PFSK-1 (cell line): ENCODE results near the gene LRRC34.

Experiments
- FOXP2 ChIP-seq: optimal IDR thresholded peaks from 2 replicates; pipeline ENCODE3; 2011; ENCODE audit warnings: borderline replicate concordance, control low read depth, inconsistent platforms; ENCODE audit not compliant: insufficient read depth; ENCODE audit errors: extremely low read length, extremely low read depth
- POLR2AphosphoS5 ChIP-seq: IDR thresholded peaks from 2 replicates; pipeline ENCODE4 v1.6.1; 2012; ENCODE audit warnings: low read depth, mild to moderate bottlenecking, control low read depth, low read length, moderate library complexity
- REST ChIP-seq, 2 experiments: IDR thresholded peaks; 2 replicates each; pipeline versions ENCODE4 v1.6.1 to v1.8.0; 2011 to 2012; ENCODE audit warnings: low read depth in 2 of 2, low read length in 2 of 2, control low read depth in 1 of 2, inconsistent platforms in 1 of 2, mild to moderate bottlenecking in 1 of 2, moderate library complexity in 1 of 2; ENCODE audit not compliant: insufficient read depth in 1 of 2
- SIN3A ChIP-seq: IDR thresholded peaks from 2 replicates; pipeline ENCODE4 v1.6.1; 2012; ENCODE audit warnings: mild to moderate bottlenecking, low read length, moderate library complexity, borderline replicate concordance; ENCODE audit not compliant: insufficient read depth
- TAF1 ChIP-seq: IDR thresholded peaks from 2 replicates; pipeline ENCODE4 v1.6.1; 2012; ENCODE audit warnings: low read length, control low read depth, borderline replicate concordance; ENCODE audit not compliant: insufficient read depth

Gene LRRC34

DNA sequence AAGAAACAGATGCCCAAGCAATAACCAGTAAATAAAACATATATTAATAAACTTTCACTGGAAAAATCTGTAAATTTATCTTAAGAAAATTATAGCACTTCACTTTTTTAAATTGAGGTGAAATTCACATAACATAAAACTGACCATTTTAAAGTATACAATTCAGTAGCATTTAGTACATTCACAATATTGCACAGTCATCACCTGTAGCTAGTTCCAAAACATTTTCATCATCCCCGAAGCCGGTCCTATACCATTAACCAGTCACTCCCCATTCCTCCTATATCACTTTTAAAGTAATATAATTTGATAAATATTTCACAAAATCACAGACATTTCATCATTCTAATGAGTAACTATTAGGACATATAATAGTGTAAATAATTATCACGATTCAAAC lies 8.0 kb downstream of the LRRC34 start:
- TF ChIP-seq TAF1 = no peak
- TF ChIP-seq REST (IDR thresholded peaks at IDR 0.05; ENCODE audit: insufficient read depth in 1 of 2, low read depth in 2 of 2, low read length in 2 of 2) = no peak
- no peak for TF ChIP-seq SIN3A

- TF ChIP-seq FOXP2 (no peak), SIN3A (no peak), REST (IDR thresholded peaks at IDR 0.05; ENCODE audit: insufficient read depth in 1 of 2, low read depth in 2 of 2, low read length in 2 of 2) (no peak), POLR2AphosphoS5 (no peak), TAF1 (no peak)
These were observed 20.3 kb downstream of the LRRC34 start for GRCh38 chr3:169792359-169792758.

DNA sequence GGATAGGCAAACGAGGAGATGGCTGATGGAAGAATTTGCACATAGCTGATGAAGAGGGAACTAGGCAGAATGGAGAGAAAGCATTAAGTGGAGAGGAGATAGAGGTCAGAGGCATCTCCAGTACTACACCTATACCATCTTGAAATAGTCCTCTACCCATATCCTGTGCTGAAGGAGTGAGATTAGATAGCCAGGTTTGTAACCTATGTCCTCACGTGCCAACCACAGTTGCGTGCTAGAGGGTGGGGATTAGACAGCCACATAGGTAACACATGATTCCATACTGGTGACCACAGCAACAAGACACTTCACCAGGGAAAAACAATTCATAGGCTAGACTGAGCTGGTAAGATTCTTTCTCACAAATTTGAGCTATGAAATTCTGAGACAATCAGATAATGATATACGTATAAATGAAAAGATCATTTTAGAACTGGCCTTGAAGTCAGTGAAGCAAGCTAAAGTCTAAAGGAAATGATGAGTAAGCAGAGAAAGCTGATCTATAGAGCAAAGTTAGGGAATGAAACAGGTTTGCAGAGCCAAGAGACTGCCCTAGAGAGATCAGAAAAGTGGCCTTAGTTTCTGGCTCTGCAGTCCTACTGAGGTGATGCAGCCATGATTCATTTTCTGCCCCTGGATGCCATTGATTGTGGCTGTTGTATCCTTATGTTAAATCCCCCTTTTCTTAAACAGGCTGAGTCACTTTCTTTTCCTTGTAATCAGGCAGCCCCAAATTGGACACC lies 21.8 kb downstream of the LRRC34 start:
- TF ChIP-seq TAF1 (no peak), FOXP2 (no peak), POLR2AphosphoS5 (no peak), SIN3A (no peak)

- TF ChIP-seq FOXP2 = no peak
- no peak for TF ChIP-seq POLR2AphosphoS5
- TF ChIP-seq TAF1 = no peak
- TF ChIP-seq SIN3A = no peak
- no peak for TF ChIP-seq REST (IDR thresholded peaks at IDR 0.05; ENCODE audit: insufficient read depth in 1 of 2, low read depth in 2 of 2, low read length in 2 of 2)
These were observed 22.5 kb downstream of the LRRC34 start for GRCh38 chr3:169790219-169790618.

GRCh38 chr3:169787791-169788190 lies 24.9 kb downstream of the LRRC34 start:
- TF ChIP-seq SIN3A = no peak
- no peak for TF ChIP-seq POLR2AphosphoS5
- no peak for TF ChIP-seq TAF1
- TF ChIP-seq FOXP2 = no peak
- TF ChIP-seq REST (IDR thresholded peaks at IDR 0.05; ENCODE audit: insufficient read depth in 1 of 2, low read depth in 2 of 2, low read length in 2 of 2) = no peak
